ENCODE measurements around the gene LRP11.
"Not testable (repeated sequence)": the region's sequence is repeated elsewhere in the genome, so short reads cannot be mapped to it uniquely, and the experiment has no call there.

Gene LRP11

DNA sequence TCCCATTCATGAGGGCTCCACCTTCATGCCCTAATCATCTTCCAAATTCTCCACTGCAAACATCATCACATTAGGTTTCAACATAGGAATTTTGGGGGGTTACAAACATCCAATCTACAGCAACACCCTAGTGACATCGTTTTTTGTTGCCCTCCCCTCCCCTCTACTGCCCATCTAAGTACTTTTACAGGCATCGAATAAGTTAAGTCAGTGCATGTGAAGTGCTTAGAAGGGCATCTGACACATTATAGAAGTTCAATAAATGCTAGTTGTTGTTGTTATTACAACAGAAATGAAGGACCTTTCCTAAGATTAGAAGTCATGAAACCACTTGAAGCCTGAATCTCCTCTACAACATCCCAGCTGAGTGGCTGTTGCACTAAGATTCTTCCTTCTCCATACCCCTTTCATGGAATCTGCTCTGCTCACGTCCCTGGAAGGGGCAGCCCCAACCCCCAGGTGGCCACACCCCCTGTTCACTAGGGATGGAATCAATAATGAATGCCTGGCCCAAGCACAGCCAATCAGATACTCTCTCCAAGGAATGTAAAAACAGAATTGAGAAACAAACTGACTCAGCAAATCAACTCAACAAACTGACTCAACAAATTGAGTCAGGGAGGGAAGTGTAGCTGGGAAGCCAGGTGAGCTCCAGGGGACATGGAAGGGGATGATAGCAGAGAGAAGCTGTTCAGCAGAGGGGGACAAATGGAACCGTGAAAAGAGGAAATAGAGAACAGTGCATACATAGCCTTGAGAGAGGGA, 3.9 kb upstream of the LRP11 start:
- no peak for DNase-seq

DNA sequence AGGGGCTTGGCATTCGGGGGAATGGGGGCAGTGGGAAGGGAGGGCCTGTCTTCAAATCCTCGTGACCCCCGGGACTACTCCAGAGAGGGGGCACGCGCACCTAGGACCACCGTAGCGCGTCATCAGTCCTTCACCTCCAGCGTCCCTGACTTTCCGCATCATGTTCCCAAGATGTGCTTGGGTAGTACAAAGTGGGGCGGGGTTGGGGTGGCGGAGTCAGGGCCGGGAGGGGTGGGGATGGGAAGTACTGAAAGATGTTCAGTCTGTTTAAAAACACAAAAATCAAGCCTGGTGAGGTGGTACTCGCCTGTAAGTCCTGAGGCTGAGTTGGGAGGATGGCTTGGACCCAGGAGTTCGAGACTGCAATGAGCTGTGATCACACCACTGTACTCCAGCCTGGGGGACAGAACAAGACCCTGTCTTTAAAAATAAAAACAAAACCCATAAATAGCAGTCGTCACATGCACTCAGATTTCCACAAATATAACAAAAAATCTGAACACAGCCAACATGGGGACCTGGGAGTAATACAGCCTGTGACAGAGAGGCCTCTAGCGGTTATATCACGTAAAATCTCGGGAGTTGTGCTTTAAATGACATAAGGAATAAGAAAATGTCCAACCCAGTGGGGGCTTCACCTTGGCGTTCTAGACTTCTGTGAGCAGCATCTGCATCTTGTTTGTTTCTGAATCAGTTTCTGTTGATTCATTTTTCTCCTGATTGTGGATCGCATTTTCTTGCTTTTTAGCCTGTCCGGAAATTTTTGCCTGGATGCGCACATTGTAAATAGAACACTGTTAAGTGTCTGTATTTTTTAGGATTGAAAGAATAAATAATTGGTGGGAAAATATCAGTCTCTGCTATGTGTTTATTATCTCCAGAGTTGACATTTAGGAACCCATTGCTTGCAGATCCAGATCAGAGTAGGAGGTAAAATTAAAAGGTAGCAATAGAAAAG, 698 bp upstream of the LRP11 start:
- DNase-seq: peak; percentile 31 to 68

DNA sequence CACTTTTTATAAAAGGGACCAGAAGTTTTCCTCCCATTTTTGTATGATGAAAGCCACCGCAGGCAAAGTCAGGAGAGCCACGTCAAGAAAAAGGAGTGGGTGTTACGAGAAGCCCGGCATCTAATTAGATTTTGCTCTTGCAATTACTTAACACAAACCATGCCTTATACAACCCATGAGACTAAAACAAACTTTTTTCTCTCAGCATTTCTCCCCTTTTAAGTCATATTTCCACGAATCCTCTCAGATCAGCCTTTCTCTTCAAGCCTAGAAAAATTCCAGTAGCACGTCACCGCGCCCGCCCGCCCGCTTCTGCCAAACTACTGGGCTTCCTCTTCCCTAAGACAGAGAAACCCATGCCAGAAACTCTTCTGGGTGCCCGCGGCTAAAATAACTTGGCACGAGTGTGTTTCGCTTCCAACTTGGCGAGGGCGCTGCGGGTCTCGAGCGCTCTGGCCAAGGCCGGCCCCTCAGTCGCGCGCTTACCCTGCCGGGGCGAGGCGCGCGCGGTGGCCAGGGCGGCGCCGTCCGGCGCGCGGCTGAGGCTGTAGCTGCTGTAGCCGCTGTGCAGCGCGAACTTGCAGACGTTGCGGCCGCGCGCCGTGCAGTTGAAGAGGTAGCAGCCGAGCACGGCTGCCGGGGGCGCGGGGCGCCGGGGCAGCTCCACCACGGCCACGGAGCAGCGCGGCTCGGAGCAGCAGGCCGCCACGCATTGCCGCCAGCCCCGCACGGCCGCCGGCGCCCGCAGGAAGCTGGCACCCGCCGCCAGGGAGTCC, 1.0 kb downstream of the LRP11 start:
- peak; percentile 11 to 28 for DNase-seq

DNA sequence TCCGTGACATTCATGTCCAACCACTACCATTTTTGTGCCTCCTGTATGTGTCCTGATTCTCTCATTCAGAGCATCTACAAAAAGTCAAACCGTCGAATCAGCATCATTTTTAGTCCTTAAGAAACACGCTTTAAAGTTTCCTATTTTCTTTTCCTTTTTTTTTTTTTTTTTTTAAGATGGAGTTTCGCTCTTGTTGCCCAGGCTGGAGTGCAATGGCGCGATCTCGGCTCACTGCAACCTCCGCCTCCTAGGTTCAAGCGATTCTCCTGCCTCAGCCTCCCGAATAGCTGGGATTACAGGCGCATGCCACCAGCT, 1.8 kb downstream of the LRP11 start:
- DNase-seq: not testable (repeated sequence)

DNA sequence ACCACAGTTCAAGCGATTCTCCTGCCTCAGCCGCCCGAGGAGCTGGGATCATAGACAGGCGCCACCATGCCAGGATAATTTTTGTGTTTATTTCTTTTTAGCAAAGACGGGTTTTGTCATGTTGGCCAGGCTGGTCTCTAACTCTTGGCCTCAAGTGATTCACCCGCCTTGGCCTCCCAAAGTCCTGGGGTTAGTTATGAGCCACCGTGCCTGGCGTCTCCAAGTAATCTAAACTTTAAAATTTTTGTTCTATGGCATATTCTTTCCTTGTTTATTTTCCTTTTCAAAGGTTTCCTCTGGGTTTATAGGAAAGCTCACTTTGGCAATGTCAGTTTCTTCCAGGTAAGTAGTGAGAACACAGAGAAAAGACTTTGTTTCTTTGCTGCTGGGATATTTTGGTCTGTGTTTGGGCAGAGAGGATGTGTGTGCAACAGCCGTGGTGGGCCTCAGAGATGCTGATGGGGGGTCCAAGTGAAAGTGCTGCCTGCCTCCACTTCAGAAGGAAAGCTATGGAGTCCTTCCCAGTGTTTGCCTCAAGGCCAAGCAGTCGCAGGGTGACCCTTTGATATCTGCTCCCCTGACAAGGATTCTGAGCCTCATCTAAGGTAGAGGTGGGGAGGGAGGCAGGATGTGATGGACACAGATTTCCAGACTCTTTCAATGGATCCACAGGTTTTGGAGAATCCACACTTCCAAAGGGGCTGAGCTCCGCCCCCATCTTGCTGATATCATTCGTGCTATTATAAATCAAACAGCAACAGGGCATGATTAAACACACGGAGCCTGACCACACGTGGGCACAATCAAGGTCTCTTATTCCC, 2.3 kb downstream of the LRP11 start:
- no peak for DNase-seq

DNA sequence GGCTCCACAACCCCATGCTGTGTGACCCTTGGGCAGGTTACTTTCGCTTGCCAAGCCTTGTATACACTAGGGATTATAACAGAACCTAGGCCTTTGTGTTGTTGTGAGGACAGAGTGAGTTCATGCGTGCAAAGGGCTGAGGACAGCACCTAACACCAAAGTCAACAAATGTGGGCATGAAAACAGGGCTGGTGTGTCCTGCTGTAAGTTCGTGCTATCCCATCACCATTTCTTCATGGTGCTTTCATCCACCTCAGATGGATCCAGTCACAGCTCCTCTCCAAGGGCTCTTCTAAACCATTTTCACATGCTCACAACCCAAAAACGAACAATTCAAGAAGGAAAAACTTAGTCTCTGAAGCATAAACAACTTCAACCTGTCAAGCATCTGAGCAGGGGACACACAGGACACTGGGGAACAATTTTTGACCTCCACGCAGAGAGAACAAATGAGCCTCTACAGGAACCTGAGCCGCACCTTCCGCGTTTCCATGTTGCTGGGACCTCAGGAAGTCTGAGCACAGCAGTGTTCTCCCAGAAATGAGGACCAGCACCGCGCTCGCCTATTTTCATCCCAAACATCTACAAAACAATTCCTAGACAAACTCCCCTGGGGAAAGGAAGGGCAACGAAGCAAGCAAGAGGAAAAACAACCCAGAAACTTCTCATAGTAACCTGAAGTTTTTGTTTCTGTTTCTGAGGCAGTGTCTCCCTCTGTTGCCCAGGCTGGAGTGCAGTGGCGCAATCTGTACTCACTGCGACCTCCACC, 3.1 kb downstream of the LRP11 start:
- no peak for DNase-seq

DNA sequence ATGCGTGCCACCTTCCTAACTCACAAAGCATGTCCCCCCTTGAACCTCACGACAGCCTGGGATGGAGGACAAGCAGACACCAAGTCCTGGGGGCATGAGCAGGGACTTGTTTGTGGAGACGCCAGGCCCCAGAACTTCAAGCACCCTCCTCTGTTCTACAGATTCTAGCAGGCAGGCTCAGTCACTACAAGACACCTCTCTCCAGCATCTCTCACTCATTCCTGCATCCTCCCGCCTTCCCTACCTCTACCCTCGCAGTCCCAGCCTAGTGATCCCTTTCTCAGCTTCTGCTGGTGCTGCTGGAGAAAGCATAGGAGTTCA, 3.7 kb downstream of the LRP11 start:
- DNase-seq: no peak

DNA sequence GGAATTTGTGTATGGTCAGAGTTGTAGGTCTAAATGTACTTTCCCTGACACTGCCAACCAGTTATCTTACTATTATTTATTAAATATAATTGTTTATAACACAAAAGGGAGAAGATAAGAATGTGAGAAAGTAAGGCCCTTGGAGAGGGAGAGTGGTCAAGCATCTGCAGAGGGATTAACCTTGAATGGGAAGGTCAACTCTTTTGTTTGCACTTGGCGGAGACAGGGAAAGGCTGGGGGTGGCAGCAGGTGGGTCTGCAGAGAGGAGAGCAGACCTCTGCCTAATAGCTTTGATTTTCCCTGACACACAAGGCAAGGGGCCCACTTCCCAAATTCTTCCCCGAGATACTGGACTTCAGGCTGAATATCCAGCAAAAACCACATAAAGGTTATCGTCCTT, 4.2 kb downstream of the LRP11 start:
- DNase-seq: no peak

DNA sequence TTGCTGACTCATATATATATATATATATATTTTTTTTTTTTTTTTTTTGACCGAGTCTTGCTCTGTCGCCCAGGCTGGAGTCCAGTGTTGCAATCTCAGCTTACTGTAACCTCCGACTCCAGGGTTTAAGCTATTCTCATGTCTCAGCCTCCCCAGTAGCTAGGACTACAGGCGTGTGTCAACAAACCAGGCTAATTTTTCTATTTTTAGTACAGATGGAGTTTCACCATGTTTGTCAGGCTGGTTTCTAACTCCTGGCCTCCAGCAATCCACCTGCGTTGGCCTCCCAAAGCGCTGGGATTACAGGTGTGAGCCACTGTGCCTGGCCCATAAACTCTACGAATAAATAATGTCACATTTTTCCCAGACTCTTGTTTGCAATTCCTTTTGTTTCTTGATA, 4.8 kb downstream of the LRP11 start:
- no peak for DNase-seq

DNA sequence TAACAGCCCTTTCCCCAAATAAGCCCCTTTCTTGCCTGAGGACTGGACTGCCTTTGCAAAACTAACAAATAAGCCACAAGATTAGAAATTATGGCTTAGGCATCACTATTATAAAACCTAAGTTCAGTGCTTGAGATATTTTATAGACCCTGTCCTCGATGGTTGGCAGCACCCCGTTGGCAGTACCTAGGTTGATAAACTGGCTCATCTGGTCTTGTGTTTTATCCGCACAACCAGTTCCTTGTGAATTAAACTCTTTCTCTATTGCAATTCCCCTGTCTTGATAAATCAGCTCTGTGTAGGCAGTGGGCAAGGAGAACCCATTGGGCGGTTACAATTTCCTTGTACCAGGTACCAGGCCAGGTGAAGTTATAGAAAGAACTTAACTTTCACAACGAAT, 6.6 kb downstream of the LRP11 start:
- no peak for DNase-seq

DNA sequence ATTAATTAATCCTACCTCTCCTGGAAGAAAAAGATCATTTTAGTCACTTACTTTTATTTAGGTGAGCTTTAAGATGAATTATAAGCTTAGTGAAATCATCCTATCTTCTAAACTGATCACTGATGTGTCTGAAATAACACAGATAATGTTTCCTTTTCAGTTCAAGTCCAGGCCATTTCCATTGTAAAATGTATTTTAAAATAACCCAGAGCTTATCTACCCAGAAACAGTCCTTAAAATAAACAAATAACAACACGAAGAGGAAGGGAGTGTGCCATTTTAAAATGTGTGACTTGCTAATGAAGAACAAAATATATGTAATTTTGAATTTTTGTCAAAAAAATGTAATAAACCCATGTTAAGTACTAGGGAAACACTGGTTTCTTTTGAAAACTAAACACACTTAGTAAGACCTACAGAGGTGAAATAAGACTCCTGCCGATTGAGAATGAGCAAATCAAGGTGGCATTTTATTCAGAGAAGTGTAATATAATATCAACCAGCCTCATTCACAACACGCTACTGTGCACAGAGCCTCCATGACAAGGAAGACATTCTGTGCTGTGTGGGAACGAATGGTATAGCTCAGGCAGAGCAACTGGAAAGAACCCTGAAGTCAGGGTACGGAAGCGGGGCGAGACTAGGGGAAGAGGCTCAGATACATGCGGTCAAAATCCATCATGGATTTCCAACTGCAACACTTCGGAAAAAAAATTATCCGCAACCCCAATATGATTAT, 7.7 kb downstream of the LRP11 start:
- DNase-seq: no peak

DNA sequence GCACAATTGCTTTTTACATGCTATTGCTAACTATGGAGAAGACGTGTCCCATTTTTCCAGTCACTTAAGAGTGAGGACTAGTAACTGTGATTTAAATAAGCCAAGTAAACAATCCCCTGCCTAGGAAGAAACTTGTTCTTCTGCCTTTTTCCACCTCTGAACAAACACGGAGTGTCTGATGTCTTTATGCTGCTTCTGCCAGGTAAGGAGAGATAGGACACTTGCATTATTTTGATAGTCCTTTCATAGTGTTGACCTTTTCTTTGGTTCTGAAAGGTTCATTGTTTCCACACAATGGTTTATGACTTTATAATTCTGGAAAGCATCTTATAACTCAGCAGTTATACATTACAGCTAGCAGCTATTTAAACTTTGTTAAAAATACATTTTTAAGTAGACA, 8.4 kb downstream of the LRP11 start:
- DNase-seq: no peak

DNA sequence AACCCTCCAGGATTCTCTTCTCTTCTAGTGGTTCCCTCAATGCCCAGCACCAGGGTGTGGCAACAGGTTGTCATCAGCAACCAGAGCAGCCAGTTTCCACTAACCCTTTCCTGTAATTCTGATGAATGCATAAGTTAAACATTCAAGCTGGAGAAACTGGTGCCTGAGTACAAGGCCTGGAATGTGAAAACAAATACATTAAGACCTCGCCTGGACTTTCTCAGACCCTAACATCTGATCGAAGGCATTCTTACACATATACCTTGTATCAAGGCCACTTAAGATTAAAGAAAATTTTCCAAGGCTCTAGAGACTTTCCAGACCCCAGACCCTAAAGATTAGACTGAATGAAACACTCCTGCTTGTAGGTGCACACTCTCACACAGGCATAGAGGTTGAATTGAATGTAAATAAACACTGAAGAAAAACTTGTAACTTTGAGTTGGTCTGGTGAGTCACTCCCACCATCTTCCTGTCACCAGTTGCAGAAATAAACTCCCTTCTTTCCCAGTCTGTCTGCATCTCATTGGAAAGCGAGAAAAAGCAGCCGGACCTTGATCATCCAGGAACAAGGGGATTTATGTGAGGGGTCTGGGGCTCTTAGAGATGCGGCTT, 9.0 kb downstream of the LRP11 start:
- DNase-seq: no peak

DNA sequence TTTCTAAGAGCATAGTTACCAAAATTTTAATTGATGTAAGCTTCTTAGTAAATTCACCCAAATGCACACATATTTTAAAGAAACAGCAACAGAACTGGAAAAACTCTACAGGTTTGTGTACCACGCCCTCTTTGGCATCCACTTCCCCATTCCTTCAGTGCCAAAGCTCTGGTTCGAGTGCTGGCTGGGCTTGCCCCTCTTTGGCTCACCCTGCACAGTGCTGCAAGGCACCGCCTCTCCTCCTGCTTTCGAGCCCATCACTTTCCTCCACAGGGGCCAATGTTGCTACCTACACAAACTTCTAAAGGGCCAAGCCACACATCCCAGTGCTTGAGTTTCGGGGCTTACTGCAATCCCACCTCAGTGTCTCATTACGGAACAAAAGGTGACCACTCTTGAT, 9.6 kb downstream of the LRP11 start:
- no peak for DNase-seq

DNA sequence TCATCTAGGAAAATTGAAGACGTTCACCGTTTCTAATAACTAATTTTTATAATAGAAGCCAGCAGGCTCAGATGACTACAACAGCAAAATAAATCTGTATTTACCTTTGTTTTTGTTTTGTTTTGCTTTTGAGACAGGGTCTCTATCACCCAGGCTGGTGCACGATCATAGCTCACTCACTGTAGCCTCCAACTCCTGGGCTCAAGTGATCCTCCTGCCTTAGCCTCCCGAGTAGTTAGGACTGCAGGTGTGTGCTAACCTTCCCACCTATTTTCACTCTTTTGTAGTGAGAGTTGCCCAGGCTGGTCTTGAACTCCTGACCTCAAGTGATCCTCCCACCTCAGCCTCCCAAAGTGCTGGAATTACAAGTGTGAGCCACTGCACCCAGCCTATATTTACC, 10.1 kb downstream of the LRP11 start:
- not testable (repeated sequence) for DNase-seq

DNA sequence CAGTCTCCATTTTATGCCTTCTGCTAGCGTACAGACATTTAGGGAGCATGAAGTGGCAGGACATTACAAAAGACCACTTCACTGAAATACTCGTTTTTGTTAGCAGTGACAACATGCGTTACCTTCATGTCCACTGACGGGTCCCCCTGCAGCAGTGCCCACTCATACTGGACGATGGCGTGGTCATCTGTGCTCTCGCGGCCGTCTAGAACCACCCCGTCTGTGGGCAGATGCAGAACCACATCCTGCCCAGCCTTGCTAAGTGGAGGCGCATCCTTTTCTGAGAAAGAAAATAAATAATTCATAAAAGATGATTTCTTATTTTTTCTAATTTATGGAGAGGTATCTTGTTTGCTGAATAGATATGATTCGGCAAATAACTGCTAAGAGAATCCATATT, 11.3 kb downstream of the LRP11 start:
- DNase-seq: no peak

DNA sequence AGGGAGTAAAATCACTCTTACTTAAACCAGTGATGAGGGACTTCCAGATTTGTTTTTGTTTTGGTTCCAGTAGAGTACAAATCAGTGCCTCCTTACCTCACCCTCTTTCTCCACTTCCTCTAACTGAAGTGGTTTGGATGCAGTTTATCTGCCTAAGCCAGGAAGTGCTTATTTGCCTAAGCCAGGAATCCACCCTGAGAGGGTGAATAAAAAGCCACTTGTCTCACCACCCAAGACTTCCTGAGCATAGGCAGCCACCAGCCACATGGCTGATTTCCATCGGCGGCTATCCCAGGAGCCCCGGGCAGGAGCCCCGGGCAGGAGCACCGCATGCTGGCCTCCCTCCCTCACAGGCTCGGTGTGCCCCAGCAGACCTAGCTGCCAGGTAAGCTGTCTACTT, 12.0 kb downstream of the LRP11 start:
- no peak for DNase-seq

DNA sequence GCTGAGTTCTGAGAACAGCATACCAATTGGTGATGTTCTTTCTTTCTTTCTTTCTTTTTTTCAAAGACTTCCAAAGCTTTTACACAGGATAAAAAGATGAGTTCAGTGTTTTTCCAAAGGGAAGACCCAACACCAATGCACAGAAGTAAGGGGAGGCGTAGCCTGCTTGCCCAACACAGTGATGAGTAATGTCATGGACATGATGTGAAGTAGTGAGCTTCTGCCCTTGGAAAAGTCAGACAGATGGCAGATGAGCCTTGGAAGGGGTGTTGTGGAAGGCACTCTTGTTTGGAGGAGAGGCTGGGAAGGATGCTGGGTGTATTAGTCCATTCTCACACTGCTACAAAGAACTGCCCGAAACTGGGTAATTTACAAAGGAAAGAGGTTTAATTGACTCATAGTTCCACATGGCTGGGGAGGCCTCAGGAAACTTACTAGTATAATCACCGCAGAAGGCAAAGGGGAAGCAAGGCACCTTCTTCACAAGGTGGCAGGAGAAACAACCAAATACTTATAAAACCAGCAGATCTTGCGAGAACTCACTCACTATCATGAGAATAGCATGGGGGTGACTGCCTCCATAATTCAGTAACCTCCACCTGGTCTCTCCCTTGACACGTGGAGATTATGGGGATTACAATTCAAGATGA, 12.6 kb downstream of the LRP11 start:
- no peak for DNase-seq

DNA sequence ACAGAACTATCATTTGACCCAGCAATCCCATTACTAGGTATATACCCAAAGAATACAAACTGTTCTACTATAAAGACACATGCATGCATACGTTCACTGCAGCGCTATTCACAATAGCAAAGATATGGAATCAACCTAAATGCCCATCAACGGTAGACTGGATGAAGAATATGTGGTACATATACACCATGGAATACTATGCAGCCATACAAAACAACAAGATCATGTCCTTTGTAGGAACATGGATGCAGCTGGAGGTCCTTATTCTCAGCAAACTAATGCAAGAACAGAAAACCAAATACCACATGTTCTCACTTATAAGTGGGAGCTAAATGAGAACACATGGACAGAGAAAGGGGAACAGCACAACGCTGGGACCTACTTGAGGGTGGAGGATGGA, 15.8 kb downstream of the LRP11 start:
- not testable (repeated sequence) for DNase-seq

DNA sequence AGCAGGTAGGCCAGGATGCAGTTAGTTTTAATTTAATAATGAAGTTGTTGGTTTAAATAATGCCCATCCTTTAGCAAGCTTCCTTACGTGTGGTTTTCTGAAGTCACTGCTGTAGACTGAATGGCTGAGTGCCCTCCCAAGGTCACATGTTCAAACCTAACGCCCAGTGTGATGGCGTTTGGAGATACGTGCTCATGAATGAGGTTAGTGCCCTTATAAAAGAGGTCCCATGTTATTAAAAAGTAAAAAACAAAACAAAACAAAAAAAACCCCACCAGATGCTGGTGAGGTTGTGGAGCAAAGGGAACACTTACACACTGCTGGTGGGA, 16.3 kb downstream of the LRP11 start:
- DNase-seq: no peak
